Measurements from ENCODE around the gene SPIRE2.
A peak's percentile ranks its signal among the peaks of the same experiment; 100 is the strongest.
"Not testable (repeated sequence)": the region's sequence is repeated elsewhere in the genome, so short reads cannot be mapped to it uniquely, and the experiment has no call there.

SPIRE2 gene

DNA sequence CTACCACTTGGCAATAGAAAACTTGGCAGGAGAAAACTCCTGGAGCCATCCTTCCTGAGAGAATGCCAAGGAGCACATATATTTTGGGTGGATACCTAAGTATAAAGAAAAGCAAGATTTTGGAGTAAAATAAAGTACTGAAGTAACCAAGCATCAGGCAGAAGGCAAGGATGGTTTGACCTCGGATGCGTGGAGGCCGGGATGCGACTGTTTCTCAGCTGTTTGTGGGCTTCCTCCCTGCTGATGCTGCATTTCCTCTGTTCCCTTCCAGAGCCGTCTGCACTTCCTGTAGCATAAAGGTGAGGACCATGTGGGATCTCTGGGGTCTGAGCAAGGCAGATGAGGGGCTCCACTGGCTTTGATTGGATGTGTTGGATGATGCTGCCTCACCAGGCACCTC lies 39.6 kb downstream of the SPIRE2 start:
- no peak for DNase-seq

DNA sequence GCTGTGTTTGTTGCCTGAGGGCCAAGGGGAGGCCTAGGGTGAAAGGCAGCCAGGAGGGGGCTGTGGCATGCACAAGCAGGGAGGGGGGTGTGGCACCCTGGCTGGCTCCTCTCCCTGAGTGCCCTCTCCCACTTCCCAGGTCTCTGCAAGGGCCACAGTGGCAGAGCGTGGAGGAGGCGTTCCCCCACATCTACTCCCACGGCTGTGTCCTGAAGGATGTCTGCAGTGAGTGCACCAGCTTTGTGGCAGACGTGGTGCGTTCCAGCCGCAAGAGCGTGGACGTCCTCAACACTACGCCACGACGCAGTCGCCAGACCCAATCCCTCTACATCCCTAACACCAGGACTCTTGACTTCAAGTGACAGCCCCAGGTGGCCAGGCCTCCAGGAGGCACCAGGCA lies 41.6 kb downstream of the SPIRE2 start:
- DNase-seq, result no peak

DNA sequence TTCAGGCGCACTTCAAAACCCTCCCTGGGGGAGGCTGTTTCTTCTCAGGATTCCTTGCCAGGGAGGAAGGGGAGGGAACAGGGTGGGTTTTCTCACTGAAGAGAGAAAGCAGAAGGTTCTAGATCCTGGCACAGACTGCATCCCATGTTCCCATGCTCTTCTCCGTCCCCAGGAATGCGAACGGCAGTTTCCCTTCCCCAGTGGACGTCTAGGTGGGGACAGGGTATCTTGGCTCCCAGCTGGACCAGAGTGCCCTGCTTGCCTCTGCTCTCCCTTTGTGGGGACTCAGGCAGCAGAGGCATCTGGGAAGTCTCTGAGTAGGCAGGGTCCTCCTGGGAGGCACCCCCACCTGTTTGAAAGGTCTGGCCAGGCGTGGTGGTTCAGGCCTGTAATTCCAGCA lies 42.2 kb downstream of the SPIRE2 start:
- DNase-seq, result no peak

DNA sequence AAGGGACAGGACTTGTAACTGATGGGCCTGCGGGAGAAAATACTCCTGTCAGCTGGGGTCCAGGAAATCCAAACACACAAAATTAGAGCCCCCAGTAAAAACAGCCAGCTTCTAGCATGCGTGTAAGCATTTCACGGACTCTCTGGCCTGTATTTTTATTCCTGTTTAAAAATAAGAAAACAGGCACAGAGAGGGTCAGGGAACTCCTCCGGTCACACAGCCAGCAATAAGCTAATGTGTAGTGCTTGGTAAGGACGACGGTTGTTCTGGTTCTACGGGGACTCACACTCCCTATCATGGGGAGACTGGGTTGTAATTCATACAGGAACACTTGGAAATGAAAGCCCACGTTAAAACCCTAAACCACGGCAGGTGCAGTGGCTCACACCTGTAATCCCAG lies 43.6 kb downstream of the SPIRE2 start:
- DNase-seq, result no peak

DNA sequence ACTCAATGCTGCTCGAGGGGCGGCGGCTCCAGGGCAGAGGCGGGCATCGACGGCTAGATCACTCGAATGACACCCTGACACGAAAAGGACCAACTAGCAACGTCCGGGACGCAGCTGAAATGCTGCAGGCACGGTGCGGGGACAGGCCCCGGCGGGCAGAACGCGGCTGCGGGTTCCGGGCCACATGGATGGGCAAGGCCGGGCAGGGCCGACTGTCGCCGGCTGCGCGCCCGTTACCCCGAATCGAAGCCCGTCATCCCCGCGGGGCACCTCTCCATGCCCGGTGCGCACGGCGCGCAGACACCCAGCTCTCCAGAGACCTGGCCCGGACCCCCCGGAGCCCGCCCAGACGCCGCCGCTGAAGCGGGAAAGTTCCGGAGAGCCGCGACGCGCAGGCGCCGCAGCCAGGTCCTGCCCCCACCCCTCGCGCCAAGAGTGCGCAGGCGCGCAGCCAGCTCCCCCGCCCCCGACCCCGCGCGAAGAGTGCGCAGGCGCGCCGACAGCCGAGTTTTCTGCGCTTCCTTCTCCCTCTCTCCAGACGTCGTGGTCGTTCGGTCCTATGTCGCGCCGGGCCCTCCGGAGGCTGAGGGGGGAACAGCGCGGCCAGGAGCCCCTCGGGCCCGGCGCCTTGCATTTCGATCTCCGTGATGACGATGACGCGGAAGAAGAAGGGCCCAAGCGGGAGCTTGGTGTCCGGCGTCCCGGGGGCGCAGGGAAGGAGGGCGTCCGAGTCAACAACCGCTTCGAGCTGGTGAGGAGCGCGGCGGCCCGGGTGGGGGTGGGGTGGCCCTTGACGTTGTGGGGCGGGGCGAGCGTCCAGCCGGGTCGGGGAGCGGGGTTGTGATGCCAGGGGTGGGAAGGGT lies 45.1 kb downstream of the SPIRE2 start, which contains the start of gene TCF25:
TSS of gene TCF25 (plus strand) at position 484 of the 863 bp plus-strand sequence. CDS start at position 560, 76 bp downstream.
- peak; percentile 48 for DNase-seq

DNA sequence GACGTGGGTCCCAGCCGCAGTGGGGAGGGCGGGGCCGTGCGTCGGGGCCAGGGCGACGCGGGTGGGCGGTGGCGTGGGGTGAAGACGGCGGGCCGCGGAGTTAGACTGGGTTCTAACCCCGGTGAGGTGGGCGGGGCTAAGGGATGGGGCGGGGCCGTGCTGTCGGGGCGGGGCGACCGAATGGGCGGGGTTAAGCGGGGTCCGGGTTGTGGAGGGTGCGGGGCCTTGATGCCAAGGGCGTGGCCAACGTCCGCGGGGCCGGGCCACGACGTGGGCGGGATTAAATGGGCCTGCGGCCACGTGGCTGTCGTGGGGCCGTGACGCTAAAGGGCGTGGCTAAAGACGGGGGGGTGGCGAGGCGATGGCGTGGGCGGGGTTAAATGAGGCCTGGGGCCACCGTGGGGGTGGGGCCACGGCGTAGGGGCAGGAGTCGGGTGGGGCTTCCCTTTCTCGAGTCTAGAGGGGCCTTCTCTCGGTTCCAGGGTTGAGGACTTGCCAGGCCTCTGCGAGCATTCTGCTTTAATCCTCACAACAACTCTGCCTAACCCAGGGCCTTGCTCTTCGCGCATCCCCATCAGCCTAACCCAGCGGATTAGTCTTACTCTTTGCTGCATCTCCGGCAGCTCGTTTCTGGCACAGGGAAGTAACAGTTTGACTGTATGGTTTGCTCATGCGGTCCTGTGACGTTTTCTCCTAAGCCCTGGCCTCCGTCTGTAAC lies 45.9 kb downstream of the SPIRE2 start:
- DNase-seq, result peak; percentile 89

DNA sequence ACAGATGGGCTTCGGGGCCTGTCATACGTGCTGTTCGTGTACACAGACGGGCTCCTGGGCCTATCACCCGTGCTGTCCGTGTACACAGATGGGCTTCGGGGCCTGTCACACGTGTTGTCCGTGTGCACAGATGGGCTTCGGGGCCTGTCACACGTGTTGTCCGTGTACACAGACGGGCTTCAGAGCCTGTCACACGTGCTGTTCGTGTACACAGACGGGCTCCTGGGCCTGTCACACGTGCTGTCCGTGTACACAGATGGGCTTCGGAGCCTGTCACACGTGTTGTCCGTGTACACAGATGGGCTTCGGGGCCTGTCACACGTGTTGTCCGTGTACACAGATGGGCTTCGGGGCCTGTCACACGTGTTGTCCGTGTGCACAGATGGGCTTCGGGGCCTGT lies 50.8 kb downstream of the SPIRE2 start:
- not testable (repeated sequence) for DNase-seq

DNA sequence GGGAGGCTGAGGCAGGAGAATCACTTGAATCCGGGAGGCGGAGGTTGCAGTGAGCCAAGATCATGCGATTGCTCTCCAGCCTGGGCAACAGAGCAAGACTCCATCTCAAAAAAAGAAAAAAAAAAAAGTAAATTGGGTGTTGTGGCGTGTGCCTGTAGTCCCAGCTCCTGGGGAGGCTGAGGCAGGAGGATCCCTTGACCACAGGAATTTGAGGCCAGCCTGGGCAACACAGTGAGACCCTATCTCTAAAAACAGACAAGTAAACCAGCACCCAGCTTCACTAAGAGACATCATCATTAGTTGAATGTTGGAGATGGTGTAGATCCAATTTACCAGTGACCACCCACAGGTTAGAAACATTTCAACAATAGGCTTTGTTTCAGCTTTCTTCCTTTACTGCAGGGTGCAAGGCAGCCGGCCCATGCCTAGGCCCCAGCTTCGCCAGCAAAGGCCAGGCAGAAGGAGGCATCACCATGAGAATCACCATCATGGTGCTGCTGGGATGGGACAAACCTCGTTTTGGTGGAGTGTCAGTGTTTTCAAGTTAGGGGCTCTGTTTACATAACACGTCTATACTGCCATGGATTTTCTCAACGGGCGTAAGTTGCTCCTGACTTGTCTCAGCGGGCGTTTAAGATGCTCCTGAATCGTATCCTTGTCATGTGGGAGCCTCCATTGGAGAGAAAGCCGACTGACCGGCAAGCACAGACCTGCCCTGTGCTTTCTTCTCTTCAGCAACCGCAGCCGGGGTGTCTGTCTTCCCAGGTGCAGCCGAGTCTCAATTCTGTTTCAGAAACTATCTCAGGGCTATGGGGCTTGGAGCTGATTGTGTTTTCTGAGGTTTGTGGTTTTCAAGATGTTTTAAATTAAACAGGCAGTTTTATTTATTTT lies 52.4 kb downstream of the SPIRE2 start:
- DNase-seq, result no peak

DNA sequence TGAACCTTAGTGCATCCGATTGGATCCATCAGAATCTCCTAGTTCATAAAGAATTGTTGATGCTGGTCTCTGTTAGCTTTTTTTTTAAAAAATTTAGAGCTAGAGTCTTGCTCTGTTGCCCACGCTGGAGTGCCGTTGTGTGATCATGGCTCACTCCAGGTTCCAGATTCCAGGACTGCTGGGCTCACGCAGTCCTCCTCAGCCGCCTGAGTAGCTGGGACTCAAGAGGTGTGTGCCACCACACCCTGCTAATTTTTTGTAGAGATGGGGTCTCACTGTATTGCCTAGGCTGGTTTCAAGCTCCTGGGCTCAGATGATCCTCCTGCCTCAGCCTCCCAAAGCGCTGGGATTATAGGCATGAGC lies 53.1 kb downstream of the SPIRE2 start:
- no peak for DNase-seq

DNA sequence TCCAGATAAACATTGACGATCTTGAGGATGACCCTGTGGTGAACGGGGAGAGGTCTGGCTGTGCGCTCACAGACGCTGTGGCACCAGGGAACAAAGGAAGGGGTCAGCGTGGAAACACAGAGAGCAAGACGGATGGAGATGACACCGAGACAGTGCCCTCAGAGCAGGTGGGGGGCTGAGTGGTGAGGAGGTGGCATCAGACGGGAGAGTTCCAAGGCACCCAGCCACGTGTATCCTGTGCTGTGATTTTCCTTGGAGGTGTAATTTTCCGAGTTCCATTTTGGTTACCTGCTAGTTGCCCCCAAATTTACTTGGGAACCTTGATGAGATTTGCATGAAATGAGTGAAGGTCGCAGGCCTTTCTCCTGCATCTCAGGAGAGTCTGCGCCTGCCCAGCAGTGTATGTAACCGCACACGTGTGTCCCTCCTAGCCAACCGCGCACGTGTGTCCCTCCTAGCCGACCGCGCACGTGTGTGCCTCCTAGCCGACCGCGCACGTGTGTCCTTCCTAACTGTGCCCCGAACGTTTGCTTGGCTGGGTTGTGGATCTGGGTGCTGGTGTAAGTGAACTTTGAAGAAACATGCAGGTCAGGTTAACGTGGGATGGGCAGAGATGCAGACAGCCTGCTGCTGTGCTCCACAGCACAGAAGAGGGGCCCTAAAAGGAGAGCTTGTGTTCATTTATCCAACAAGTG lies 55.2 kb downstream of the SPIRE2 start:
- no peak for DNase-seq

DNA sequence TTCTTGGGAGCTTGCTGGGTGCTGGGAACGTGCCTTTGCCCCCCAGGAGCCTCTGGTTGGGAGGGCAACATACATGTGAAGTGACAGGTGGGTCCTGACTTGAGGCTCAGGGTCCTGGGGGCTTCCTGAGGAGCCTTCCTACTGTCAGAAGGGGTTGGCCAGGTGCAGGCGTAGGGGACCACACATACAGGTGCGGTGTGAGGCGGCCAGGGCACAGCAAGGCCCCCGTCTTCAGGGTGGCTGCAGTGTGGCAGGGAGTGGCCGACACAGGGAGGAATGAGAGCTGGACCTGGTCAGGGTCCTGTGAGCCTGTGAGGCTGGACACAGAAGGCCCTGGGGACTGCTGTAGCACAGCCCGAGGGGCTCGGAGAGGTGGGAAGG lies 55.8 kb downstream of the SPIRE2 start:
- DNase-seq, result no peak

DNA sequence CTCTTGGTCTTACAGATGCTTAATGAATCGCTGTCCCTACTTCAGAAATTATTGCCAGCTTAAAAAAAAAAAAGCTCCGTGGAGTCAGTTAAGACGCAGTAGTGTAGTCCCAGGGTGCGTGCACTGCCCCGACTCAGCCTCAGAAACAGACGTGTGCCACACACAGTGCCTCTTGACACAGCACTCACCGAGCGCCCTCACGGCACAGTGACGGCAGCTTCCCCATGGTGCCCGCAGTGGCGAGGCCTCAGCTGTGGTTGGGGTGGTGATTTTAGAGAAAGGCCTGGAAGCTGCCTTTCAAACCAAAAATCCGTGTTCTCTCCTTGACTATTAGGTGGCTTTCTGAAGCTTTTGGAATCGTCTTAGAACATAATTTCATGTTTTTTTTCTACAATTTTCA lies 59.0 kb downstream of the SPIRE2 start:
- no peak for DNase-seq

DNA sequence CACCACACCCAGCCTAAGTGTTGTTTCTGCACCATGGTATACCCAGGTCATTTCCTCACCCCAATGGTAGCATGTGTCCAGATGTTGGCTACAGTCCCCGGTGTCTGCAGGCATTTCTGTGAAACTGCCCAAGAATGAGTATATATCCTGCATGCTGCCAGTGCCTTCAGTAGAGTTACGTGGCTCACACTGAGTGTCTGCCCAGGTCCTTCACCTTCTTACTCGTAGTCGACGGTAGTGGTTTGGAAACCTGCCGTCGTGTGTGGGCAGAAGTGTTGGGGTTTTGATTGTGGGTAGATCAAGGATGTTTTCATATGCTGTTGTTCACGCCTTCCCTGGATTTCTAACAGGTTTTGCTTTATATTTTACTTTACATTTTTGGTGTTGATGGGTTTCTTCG lies 61.9 kb downstream of the SPIRE2 start:
- no peak for DNase-seq

DNA sequence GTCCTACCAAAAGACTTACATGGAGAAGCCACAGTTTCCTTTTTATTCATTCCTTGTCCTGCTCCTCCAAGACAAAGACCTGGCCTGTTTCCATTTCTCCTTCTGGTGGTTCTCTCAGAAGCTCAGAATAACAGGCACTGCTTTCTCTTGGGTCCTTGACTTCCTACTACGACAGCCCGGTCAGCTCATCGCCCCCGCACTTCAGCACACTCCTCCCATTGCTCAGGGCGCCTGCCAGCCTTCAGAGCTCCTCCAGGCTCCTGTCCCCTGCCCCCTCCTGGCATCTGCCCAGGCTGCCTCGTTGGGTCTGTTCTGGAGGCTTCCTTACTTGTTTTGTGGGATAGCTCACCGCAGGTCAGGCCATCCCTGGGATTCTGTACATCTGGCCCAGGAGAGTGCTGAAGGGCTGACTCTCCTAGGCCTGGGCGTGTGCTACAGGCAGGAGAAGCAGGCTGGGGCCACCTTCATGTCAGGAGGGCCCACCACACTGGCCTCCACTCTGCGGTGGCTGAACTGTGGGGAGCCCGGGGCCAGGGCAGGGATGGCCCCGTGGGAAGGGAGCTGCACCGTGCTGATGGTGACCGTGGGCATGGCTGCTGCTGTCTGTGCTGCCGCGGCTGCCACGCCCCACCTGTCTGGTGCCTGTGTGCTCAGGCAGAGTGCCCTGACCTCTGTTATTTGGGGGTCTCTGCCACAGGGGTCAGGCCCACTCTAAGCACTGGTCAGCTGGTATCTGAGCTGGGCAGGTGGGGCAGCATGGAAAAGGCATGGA lies 62.8 kb downstream of the SPIRE2 start:
- no peak for DNase-seq

DNA sequence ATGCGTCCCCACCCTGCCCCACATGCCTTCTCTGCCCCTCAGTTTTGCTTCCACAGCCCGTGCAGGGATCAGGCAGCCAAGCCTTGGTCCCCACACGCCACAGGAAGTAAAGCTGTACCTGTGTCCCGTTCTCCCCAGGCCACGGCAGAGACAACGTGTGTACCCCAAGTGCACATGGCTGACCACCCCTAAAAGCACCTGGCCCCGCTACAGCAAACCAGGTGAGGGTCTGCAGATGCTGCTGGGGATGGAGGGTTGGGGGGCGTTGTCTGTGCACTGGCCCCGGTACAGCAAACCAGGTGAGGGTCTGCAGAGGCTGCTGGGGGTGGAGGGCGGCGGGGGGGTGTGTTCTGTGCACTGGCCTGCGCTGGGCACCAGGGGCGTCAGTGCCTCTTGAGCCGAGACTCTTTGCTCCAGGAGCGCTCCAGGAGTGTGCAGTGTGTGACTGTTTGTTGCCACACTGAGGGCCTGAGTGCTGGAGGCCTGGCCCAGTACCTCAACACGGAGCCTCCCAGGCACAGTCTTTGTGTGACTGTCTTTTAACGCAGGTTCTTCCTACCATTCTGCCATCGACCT lies 63.9 kb downstream of the SPIRE2 start:
- no peak for DNase-seq

DNA sequence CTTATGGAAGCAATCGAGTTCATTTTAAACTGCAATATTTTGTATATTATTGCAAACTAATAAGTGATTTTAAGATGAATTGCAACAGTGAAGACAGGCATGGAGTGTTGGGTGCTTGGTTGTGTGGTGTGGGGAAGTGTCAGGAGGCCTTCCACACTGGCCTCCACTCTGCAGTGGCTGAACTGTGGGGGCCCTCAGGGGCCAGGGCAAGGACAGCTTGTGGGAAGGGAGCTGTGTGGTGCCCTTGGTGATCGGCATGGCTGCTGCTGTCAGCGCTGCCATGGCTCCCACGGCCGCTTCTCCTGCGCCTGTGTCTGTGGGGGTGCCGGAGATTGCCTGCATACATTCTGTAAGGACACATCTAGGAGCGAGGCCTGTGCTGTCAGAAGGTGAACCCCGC lies 64.4 kb downstream of the SPIRE2 start:
- no peak for DNase-seq

DNA sequence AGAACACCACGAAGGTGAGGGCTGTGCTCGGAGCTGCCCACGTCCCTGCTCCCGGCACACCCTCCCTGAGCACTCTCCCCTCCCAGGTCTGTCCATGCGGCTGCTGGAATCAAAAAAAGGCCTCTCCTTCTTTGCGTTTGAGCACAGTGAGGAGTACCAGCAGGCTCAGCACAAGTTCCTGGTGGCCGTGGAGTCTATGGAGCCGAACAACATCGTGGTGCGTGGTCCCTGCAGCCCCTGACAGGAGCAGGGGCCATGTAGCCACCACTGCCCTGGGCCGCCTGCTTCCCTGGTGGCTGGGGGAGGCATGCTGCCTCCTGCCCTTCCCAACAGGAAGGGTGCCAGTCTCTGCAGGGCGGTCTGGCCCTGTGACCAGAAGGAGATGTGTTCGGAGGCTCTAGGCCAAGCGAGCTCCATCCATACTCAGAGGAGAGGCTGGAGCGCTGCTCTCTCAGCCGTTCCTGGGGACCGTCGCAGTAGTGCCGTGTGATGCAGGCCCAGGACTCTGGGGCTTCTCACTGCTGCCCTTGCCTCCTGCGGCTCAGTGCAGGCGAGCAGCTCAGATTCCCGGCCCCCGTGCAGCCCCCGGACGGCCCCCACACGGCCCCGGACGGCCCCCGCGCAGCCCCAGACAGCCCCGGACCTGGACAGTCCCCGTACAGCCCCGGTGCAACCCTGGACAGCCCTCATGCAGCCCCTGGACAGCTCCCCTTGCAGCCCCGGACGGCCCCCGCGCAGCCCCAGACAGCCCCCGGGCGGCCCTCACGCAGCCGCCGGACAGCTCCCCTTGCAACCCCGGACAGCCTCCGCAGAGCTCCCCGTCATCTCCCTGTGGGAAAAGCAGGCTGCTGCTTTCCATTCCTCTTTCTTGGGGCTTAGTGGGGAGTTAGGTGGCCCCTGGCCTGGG lies 65.6 kb downstream of the SPIRE2 start:
- DNase-seq, result no peak

DNA sequence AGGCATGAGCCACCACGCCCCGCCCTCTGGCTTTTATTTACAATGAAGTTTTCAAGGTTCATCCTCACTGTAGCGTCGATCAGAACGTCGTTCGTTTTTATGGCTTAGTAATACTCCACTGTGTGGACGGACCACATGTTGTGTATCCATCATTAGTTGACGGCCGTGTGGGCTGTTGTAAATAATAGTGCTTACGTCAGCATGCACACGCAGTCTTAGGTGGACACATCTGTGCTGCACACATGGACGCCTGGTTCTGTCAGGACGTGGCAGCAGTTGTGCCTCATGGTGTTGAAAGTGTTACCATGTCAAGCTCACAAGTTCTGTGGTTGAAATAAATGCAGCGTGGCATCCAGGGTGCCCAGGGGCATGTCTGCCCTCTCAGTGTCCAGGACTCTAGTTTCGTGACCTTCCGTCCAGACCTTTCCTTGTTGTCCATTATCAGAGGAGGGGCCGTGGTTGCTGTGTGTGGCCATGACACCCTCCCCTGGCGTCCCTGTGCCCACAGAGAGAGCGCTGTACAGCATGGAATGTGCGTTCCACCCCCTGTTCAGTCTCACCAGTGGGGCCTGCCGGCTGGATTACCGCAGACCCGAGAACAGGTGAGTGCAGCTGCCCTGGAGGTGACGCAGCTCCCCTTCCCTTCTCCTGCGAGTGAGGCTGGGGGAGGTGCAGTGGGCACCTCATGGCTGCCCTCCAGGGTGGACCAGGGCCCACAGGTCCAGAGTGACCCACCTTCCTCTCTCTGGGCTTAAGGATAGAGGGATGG lies 67.4 kb downstream of the SPIRE2 start:
- no peak for DNase-seq

DNA sequence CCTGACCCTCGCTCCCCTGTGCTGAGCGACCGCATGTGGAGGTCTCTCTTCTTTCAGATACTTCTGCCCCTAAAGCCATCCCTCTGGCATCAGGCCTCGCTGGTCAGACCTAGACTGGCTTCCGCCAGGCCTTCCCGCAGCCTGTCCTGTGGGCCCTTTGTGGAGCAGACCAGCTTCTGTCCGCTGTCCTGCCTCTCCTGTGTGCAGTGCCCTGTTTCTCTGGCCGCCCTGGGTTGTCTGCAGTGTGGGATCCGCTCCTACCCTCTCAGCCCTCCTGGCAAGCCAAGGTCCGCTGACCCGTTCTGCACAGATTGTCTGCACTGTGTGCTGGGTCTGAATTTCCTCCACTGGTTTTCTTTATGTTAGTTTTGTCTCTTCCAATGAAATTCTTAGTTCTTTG lies 68.9 kb downstream of the SPIRE2 start:
- no peak for DNase-seq
